Testis (tissue), 2 donors: ENCODE measurements around the gene CDC25A.

ENCODE experiments used
- CTCF ChIP-seq, 3 experiments: fragments of 450-650 bp in 2 of 3; fragments of 200-600 bp in 1 of 3; sonication (generic) in 1 of 3; IDR thresholded peaks; one replicate each; pipeline ENCODE4 v1.5.1; 2016 to 2019; ENCODE audit warnings: antibody characterized with exemption in 3 of 3, mild to moderate bottlenecking in 2 of 3, moderate library complexity in 1 of 3
- POLR2A ChIP-seq: fragments of 450-650 bp; IDR thresholded peaks from one replicate; pipeline ENCODE4 v1.6.1; 2017; ENCODE audit warnings: antibody characterized with exemption, mild to moderate bottlenecking, moderate library complexity

GRCh38 chr3:48226939-48227338, 38.7 kb upstream of the CDC25A start:
- TF ChIP-seq CTCF (IDR thresholded peaks at IDR 0.05) (no peak), POLR2A (no peak)
